Pancreas (tissue), 10 donors: ENCODE data around the gene ME3. TPM values are rescaled to one million over a fixed set of nuclear protein-coding genes. Genes with fewer than 3 reads are reported as not detected.

Source experiments
- ATAC-seq, 4 donors: fragments of 200-7000 bp; cut with Tn5 transposase; one replicate each; pipeline versions ENCODE4 v1.8.0 to v1.9.1; 2020; ENCODE audit warnings: mild to moderate bottlenecking in 4 of 4, moderate library complexity in 4 of 4
- DNase-seq, 6 donors: peaks; one replicate each; pipeline ENCODE4 v3.0.0-alpha.2; 2020
- FAIRE-seq: peaks from 2 replicates; lab custom pipeline; 2012; peaks lifted over from hg19 to GRCh38; lab: Jason Lieb, UNC
- H3K27ac ChIP-seq, 4 donors: fragments of 200-600 bp; sonication (generic); 1 replicate in 3 of 4; 2 replicates in 1 of 4; pipeline versions ENCODE4 v1.5.0 to v1.8.0; 2020
- H3K27me3 ChIP-seq, 4 donors: fragments of 200-600 bp; one replicate each; pipeline ENCODE4 v1.8.0; 2021
- H3K36me3 ChIP-seq, 3 donors: fragments of 200-600 bp; sonication (generic) in 1 of 3; one replicate each; pipeline versions ENCODE4 v1.5.0 to v1.8.0; 2020 to 2021
- H3K4me1 ChIP-seq, 3 donors: fragments of 200-600 bp; one replicate each; pipeline ENCODE4 v1.8.0; 2021
- H3K4me3 ChIP-seq, 4 donors: fragments of 200-600 bp; sonication (generic) in 2 of 4; one replicate each; pipeline versions ENCODE4 v1.5.0 to v1.8.0; 2020 to 2021
- H3K9me3 ChIP-seq, 4 donors: fragments of 200-600 bp; one replicate each; pipeline ENCODE4 v1.8.0; 2021
- CTCF ChIP-seq, 4 donors: fragments of 200-600 bp; sonication (generic) in 3 of 4; IDR thresholded peaks; one replicate each; pipeline versions ENCODE4 v1.5.0 to v1.8.0; 2021; ENCODE audit warnings: antibody characterized with exemption in 4 of 4
- WGBS, 2 donors: extraction: QIAGEN DNeasy Blood & Tissue Kit; methylation state at CpG; one replicate each; pipeline ENCODE4 v1.1.7; 2013; 5-methylcytosine and 5-hydroxymethylcytosine counted together
- intact Hi-C, 3 donors: fragments of 100-400 bp; cut with DNase I; formaldehyde crosslinking; loops; one replicate each; pipeline versions ENCODE4 v1.11.1 to v1.14.2; 2022
- polyA plus RNA-seq, 2 donors: library from polyadenylated mRNA; stranded (reverse); fragments of 200-250 nt; gene quantifications; one replicate each; pipeline ENCODE4 v1.2.3, GENCODE V29; 2013
- total RNA-seq, 6 donors: library from RNA; stranded (reverse); fragmentation: NEBNext Ultra II Directional in 4 of 6; extraction: Animal tissue kit (Norgen Biotek cat#: 25700) in 4 of 6; gene quantifications; one replicate each; pipeline versions ENCODE4 v1.2.1 to v1.2.4, GENCODE V29; 2021 to 2023
- donor health status: healthy with polysubstance abuse.
- donor health status: DM: no; HTN: no; CAD: no; lungs with moderate emphysema.
- donor health status: DM: no; HTN: no; CAD: no.
- donor health status: control.
- donor health status: control.
- donor health status: Bipolar disorder and iron deficiency.
- donor health status: DM: yes; HTN: yes; CAD: no.
- donor health status: DM: no; HTN: no; CAD: no.
- donor health status: DM: no; HTN: no; CAD: no.
- donor health status: DM: yes; HTN: yes; CAD: no.

ME3 gene
- total and polyA plus RNA-seq, 8 donors: 6.5 to 38.8 (median 13.2) TPM

GRCh38 chr11:86503131-86503530, 169.3 kb downstream of the ME3 start:
- 95 to 96% methylated on average over 4 of the region's 4 CpGs for WGBS, 2 donors
- intact Hi-C loops: no loop called here
- TF ChIP-seq CTCF (IDR thresholded peaks at IDR 0.05): no peak
- Histone ChIP-seq H3K9me3 (no peaks in the 10 kb centered on the region), H3K27me3 (no peaks in the 10 kb centered on the region), H3K4me3 (no peak overlapping the region), H3K36me3 (no peaks in the 10 kb centered on the region), H3K27ac (no peak overlapping the region), H3K4me1 (peaks cover 0 to 9% (median 3%) of the 10 kb centered on the region in 3 donors)
- FAIRE-seq: no peak
- no peak for ATAC-seq
- DNase-seq: no peak

- Histone ChIP-seq H3K36me3 (no peaks in the 10 kb centered on the region), H3K4me3 (no peak overlapping the region), H3K27me3 (no peaks in the 10 kb centered on the region), H3K27ac (no peak overlapping the region), H3K9me3 (no peaks in the 10 kb centered on the region), H3K4me1 (peaks cover 0 to 9% (median 3%) of the 10 kb centered on the region in 3 donors)
- DNase-seq: no peak
- no peak for FAIRE-seq
- TF ChIP-seq CTCF (IDR thresholded peaks at IDR 0.05): no peak
- 98 to 100% methylated on average over 3 of the region's 3 CpGs for WGBS, 2 donors
- intact Hi-C loops: no loop called here
- ATAC-seq: no peak
Measured at GRCh38 chr11:86502137-86502642, 170.2 kb downstream of the ME3 start.

- peaks cover 0 to 9% (median 3%) of the 10 kb centered on the region in 3 donors for H3K4me1 ChIP-seq
- H3K27ac ChIP-seq: no peak overlapping the region
- no peak overlapping the region for H3K4me3 ChIP-seq
- WGBS, 2 donors: 74 to 81% methylated on average over 3 of the region's 3 CpGs
- FAIRE-seq (no peak), ATAC-seq (no peak), DNase-seq (no peak)
- intact Hi-C loops: no loop called here
- no peaks in the 10 kb centered on the region for H3K27me3 ChIP-seq
- no peaks in the 10 kb centered on the region for H3K9me3 ChIP-seq
- TF ChIP-seq CTCF (IDR thresholded peaks at IDR 0.05): no peak
- no peaks in the 10 kb centered on the region for H3K36me3 ChIP-seq
Measured at GRCh38 chr11:86500500-86501140, 171.8 kb downstream of the ME3 start.

- peak in 2 of 6 donors; percentile 9 to 54 for DNase-seq
- peak; percentile 71 to 89 (median 78) for ATAC-seq
Measured at GRCh38 chr11:86499723-86500129, 172.7 kb downstream of the ME3 start.

More at GRCh38 chr11:86499723-86500129, 172.7 kb downstream of the ME3 start:
- H3K4me1 ChIP-seq: peaks cover 0 to 9% (median 3%) of the 10 kb centered on the region in 3 donors
- no peaks in the 10 kb centered on the region for H3K36me3 ChIP-seq
- no peaks in the 10 kb centered on the region for H3K27me3 ChIP-seq
- no peak overlapping the region for H3K4me3 ChIP-seq
- H3K9me3 ChIP-seq: no peaks in the 10 kb centered on the region
- FAIRE-seq: no peak
- TF ChIP-seq CTCF (IDR thresholded peaks at IDR 0.05): no peak
- 21% methylated on average over 4 of the region's 4 CpGs for WGBS, 2 donors
- no peak overlapping the region for H3K27ac ChIP-seq
- intact Hi-C loops: no loop called here
